CD4-positive, alpha-beta T cell treated with Interleukin-6 at 100 ng/mL for 8 hours (primary cell): ENCODE measurements around the gene PSORS1C1.
"Not testable (repeated sequence)": the region's sequence is repeated elsewhere in the genome, so short reads cannot be mapped to it uniquely, and the experiment has no call there.

Experiments
- DNase-seq: peaks from one replicate; pipeline ENCODE4 v3.0.0-alpha.2; 2020; ENCODE audit warnings: mixed read lengths, low spot score

The PSORS1C1 gene, protein sequence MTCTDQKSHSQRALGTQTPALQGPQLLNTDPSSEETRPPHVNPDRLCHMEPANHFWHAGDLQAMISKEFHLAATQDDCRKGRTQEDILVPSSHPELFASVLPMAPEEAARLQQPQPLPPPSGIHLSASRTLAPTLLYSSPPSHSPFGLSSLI

DNA sequence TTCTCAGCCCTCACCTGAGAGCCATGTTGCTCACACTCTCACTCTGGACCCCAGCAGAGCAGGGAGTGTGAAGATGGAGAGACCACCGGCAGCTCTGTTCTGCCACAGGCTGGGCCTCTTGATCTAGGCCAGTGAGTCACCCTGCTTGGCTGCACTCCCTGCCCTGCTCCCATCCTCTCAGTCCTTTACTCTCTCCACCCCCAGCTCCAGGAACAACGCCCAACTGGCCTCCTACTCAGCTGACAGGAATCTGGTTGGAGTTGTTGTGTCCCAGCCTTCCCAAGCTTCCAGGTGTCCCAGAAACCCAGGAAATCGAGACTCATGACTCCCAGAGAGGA lies at the start of gene PSORS1C1:
Gene PSORS1C1 (plus strand): TSS at position 260 of the 338 bp plus-strand sequence. CDS start 14,833 bp downstream, outside the sequence.
- no peak for DNase-seq

DNA sequence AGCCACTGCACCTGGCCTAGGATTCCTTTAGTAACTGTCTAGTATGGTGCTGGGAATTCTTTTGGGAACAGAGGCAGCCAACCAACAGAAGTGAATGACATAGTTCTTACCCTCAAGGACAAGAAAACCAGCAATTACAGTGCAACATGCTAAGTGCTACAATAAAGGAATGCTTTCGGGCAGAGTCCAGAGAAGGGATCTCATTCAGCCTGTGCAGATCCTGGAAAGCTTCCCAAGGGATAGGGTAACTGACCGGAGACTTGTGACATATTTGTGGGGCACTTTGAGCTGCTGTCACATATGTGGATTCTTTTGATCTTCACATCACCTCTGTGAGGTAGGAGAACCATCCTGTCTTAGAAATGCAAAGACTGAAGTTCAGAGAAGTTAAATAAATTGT lies 49.0 kb upstream of the PSORS1C1 start:
- DNase-seq: no peak

DNA sequence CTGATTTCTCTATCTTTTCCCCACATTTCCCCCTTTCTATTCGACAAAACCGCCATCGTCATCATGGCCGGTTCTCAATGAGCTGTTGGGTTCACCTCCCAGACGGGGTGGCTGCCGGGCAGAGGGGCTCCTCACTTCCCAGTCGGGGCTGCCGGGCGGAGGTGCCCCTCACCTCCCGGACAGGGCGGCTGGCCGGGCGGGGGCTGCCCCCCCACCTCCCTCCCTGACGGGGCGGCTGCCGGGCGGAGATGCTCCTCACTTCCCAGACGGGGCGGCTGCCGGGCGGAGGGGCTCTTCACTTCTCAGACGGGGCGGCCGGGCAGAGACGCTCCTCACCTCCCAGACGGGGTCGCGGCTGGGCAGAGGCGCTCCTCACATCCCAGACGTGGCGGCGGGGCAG lies 47.6 kb upstream of the PSORS1C1 start:
- DNase-seq: not testable (repeated sequence)

DNA sequence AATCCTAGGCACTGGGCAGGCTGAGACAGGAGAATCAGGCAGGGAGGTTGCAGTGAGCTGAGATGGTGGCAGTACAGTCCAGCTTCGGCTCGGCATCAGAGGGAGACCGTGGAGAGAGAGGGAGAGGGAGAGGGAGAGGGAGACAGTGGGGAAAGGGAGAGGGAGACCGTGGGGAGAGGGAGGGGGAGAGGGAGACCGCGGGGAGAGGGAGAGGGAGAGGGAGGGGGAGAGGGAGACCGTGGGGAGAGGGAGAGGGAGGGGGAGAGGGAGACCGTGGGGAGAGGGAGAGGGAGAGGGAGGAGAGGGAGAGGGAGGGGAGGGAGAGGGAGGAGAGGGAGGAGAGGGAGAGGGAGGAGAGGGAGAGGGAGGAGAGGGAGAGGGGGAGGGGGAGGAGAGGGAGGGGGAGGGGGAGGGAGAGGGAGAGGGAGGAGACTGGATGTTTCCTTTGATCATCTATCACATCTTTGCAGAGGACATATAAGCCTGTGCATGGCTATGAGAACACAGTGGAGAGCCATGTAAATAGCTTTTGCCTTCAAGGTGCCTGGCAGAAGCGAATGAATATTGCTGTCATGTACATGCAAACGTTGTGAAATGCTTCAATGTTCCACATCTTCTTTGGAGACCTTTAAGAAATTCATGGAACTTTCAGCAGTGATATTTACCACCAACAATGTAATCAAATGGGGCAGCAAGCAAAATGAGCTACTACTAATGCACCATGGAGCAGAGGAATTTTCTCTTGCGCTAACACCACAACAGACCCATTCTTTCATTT lies 46.5 kb upstream of the PSORS1C1 start:
- DNase-seq: not testable (repeated sequence)

DNA sequence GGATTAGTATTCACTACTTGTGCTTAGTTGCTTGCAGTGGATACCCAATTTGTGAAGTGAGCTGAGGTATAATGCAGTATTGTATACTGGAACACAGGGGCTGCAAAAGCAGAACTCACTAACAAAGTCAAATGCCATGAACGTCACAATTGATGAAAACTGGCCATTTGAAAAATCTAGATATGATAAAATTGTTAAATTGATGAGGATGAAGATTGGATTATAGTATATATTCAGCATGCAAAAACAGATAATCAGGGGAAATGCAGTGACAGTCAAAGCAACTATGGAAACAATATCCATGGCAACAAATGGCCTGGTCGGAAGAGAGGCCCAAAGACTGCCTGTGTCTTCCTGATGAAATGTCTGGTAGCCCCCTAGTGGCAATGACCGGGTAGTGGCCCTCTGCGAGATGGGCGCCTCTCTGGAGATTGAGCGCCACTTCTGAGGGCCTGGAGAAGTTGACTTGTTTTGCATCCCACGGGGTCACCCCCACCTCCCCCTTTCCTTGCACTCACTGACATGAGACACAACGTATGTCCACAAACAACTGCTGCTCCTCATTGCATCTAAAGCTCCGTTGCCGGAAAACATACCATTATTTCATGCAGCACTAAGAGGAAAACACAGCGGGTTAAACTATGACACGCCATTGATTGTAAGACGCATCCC lies 45.8 kb upstream of the PSORS1C1 start:
- DNase-seq: peak; percentile 71

DNA sequence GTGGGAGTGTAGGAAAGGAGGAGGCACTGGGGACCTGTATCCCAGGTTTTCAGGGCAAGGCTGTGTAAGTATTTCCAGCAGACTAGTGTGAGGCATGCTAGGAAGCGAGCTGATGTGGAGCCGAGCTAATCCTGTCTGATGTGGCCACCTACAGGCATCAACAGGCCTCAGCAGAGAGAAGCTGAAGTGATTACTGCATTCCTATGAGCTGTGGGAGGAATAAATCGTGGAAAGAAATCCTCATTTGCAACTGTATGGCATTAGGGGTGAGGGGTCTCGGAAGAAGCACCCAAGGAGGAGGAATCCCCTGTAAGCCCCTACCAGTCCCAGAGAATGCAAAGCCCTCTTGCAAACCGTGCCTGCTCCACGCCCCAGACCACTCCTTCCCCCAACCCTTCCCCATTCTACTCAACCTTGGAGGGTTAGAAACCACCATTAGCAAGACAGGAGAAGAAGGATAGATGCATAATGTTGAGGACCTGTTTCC lies 43.8 kb upstream of the PSORS1C1 start:
- DNase-seq: no peak

DNA sequence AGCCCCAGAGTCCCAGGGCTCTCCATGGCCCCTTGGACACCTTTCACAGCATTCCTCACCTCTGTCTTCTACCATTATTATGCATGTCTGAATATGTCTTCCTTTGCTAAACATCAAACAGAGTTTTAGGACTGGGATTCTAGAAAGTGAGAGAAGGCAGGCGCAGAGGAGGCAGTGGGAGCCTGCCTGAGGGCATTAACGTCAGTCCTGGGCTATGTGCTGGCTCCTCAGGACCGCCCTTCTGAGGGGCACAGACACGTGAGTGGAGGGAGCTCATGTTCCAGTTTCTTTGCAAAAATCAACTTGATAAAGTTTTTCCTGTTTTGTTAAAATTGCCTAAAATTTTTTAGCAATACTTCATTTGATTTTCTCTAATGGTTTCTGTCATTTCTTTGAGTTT lies 40.2 kb upstream of the PSORS1C1 start:
- DNase-seq: no peak

DNA sequence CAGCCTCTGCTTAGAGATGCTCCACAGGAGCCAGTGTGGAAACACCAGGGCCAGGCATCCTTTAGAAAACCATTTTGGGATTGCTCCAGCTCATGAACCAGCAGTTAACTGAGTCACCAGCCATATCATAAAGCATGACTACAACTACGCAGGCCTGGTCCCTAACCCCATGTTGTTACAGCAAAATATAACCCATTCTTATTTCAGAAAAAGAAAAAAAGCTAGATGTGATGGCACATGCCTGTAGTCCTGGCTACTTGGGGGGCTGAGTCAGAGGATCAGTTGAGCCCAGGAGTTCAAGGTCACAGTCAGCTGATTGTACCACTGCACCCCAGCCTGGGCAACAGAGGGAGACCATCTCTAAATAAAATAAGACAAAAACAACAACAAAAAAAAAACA lies 39.1 kb upstream of the PSORS1C1 start:
- DNase-seq: no peak

DNA sequence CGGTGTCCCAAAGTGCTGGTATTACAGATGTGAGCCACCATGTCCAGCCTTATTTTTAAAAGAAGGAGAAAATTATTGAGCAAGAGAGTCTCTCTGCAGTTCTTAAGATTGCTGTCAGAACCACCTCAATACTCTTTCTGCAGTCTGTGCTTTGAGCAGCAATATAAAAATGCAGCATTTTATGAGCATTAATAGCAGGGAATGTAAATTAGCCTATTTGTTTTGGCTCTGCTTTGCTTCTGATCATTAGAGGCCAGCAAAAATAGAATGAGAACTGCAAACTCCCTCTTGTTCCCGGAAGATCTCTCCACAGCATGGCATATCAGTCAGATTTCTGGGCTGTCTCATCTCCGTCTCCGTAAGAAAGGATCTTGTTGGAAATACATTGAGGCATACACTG lies 38.0 kb upstream of the PSORS1C1 start:
- DNase-seq: no peak

DNA sequence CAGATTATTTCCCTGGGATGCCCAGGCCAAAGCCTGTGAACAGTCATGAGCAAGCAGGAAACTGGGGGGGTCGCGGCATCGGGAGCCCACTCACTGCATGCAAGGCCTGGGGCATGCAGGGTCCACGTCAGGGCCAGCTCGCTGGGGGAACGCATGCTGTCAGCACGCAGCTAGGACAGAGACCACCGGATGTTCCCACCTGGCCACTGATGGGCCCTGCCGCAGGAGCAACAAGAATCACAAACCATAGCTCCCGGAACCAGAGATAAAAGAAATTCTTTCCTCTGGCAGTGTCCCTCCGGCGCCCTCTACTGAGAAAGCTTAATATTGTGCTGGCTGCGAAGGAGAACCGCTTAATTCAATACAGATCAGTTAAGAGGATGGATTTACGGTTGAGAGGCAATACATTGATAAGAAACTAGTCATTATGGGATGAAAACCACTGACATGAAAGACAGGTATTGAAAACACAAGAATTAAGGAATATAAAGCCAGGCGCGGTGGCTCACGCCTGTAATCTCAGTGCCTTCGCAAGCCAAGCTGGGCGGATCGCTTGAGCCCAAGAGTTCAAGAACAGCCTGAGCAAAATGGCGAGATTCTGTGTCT lies 34.8 kb upstream of the PSORS1C1 start:
- peak; percentile 71 for DNase-seq

DNA sequence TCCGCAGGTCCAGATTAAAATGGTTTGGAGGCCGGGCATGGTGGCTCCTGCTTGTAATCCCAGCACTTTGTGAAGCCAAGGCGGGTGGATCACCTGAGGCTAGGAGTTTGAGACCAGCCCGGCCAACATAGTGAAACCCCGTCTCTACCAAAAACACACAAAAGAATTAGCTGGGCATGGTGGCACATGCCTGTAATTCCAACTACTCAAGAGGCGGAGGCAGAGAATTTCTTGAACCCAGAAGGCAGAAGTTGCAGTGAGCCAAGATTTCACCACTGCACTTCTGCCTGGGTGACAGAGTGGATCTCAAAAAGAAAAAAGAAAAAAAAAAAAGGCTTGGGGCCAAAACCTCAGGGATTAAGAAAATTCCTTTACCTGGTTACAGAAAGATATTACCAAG lies 32.7 kb upstream of the PSORS1C1 start:
- no peak for DNase-seq

DNA sequence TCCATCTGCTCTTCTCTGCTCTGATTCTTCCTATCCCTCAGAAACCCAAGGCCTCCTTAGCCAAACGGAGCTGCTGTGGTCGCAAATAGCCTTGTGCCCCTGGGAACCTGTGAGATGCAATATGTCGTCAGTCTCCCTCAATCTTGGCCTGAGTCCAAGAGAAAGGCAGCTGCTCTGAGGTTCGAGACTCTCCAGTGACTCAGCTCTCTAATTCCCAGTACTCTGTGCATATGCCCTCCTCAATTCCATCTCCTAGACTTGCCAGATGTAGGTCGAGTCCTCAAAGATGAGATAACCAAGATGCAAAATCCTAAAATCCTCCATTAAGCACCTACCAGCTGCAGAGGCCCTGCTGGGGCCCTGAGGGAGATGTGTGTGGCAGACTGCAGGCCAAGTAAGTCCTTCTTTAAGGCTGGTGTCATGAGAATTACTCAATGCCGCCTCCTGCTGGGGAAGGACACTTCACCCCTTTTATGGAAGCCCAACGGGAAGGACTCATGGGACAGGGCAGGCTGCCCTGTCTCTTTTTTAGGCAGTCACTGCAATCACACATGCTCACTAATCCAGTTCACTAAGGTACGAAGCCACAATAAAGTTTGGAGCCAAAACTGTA lies 30.8 kb upstream of the PSORS1C1 start:
- DNase-seq: no peak

DNA sequence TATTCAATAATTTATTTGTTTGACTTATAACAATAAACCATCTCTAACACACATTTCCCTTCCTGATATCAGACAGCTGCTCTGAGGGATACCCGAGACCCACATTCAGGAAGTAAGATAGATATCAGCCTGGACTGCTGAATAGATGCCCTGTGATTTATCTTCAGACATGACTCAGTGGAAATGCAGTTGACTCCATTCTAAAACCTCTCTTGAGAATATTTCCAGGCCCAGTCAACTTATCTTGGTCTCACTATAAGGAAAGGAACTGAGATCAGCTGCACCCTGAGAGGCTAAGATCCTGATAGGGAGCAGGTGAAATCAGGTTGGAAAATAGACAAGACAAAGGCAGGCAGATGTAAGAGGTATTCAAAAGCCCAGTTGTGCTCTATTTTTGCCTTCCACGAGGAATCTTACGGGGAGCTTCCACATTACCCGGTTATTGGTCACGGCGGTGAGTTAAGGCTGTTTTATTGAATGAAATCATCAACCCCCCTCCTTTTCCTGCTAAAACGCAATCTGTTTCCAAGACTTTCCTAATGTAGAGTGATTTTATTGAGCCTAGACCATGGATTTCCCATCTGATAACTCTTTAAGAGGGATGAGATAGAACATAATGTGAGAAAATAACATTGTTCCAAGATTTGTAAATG lies 27.7 kb upstream of the PSORS1C1 start:
- no peak for DNase-seq

DNA sequence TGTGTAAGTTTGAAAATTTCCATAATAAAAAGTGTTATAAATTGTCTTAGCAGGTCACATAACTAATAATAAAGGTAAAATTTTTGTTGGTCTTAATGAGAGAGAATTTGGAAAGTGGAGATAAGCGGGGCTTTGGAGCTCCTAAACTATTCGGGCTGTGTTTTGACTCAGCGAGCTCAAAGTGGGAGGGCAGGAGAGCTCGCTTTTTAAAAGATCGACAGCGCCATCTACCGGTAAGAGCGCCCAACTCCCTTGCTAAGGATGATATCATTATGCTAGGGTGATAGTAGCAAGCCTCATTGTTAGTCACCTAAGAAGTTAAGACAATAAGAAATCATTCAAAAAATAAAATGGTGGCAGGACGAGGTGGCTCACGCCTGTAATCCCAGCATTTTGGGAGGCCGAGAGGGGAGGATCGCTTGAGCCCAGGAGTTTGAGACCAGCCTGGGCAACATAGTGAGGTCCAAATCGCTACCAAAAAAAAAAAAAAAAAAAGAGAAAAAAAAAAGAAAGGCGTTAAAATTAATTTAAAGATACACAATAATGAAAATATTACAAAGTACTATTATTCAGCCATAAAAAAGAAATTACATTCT lies 27.0 kb upstream of the PSORS1C1 start:
- DNase-seq: peak; percentile 87

DNA sequence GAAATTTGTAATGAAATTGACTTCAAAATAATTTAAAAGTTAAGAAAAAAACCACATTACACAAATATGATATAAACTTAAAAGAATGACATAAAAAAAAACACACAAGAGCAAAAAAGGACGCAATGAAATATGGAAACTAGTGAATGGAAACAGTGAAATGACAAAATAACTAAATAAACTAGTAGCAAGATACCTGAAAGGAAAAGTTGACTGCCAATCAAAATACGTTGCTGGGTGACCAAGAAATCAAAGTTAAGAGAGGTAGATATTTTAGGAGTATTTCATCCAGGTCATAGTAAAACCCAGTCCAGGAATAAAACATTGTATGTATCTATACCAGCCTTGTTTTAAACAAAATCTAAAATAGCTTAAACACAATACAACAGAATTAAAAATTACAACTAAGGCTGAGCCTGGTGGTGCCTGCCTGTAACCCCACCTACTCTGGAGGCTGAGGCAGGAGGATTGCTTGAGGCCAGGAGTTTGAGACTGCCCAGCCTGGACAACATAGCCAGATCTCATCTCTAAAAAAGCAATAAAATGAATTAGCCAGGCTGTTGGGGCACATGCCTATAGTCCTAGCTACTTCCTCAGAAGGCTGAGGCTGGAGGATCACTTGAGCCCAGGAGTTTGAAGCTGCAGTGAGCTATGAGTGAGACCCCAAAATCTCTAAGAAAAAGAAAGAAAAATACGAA lies 24.2 kb upstream of the PSORS1C1 start:
- no peak for DNase-seq

DNA sequence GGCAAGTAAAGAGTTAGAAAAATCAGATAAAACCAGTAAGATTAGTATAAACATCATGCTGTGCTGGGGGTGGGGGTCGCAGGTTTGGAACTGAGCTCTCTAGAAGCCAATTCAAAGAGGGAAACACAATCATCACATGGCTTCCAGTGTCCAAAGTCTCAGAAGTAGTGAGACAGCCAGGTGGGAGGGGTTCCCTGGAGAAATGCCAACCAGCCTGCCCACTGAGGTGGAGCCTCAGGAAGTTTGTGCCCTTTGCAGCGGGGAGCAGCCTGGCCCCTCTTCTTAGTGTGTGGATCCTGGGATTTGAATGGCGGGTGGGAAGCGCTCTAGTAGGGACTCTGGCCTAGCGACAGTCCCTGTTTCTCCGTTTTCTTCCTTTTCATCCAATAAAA lies 23.6 kb upstream of the PSORS1C1 start:
- DNase-seq: no peak

DNA sequence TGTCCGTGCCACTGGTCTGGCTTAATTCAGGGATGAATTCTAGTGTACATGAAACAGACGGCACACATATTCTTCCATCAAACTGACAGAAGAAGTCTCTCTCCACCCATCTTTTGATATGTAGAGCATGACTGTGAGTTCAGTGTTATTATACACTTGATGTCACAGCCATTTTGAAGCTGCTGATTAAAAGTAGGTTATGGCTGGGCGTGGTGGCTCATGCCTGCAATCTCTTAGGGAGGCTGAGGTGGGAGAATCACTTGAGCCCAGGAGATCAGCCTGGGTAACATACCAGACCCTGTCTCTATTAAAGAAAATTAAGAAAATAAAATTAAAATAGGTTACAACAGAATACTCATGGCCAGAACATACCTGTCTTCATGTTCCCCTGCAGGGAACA lies 22.9 kb upstream of the PSORS1C1 start:
- DNase-seq: no peak

DNA sequence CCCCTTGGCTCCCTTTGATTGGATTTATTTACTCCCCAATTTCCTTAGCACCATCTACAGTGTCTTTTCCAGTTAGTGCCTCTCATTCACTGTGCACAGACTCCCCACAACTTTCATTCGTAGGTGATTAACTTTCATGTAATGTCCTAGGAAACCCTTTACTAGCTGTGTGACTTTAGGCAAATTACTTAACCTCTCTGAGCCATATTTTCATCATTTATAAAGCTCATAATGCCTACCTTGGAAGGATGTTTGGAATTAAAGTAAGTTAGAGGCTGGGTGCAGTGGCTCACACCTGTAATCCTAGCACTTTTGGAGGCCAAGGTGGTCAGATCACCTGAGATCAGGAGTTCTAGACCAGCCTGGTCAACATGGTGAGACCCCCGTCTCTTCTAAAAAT lies 22.4 kb upstream of the PSORS1C1 start:
- DNase-seq: no peak

DNA sequence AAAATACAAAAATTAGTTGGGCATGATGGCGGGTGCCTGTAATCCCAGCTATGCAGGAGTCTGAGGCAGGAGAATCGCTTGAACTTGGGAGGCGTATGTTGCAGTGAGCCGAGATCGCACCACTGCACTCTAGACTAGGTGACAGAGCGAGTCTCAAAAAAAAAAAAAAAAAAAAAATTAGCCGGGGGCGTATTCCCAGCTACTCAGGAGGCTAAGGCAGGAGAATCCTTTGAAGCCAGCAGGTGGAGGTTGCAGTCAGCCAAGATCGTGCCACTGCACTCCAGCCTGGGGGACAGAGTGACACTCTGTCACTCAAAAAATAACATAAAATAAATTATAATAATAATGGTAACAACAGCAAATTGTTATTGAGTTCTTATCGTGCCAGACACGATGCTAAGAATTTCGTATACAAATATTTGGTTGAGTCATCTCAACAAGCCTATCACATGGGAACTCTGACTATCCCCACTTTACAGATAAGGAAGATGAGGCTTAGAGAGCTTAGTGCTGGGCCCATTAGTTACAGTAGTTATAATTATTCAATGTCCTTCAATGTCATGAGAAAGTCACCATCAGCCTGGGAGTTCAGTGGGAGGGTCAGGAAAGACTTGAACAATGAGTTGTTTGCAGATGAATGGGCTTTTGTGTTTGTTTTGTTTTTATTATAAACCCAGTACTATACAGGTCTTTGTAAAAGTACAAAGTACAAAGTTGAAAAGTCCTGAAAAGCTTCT lies 21.7 kb upstream of the PSORS1C1 start:
- DNase-seq: no peak

DNA sequence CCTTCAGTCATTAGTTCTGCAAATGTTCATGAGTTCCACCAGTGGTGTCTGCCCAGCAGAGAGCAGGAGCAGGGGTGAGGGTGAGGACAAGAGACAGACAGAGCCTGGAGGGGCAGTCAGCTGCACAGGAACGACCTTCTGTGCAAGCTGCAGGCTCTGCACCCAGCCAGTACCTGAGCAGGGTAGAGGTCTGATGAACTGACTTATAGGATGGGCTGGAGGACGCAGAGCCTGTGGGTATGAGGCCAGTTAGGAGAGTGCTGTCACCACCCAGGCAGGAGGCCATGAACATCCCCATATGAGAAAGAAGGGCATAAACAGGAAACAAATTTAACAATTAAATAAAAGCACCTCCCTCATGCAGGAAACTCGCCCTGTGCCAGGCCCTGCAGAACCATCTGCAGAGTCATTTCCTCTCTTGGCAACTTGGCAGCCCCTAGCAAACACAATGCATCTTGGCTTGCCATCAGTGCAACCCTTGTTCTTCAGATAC lies 20.2 kb upstream of the PSORS1C1 start:
- DNase-seq: peak; percentile 78
